Measurements from ENCODE around the gene CARD11.
"Not testable (repeated sequence)": the region's sequence is repeated elsewhere in the genome, so short reads cannot be mapped to it uniquely, and the experiment has no call there.

The CARD11 gene

DNA sequence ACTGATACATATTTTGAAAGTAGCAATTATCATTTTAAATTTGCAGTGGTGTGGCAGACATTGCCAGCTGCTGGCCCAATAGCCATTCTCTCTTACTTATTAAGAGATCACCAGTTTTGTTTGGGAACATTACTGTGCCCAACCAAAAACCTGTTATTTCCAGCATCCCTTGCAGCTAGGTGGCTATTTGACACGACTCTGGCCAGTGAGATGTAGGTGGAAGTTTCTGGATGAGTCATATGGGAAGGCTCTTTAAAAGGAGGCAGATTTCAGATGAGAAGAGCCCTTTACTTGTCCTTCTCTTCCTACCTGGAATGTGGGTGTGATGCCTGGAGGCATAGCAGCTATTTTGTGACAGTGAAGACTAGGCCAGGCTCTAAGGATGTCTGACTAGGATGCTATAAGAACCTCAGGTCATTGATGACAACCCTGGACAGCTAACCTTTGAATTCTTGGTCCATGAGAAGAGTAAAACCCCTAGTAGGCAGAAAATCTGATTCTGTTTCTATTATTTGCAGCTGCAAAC lies 77.9 kb downstream of the CARD11 start:
- no peak for DNase-seq (ENCODE audit: extremely low read depth, low read depth)
- TF ChIP-seq, protein P1, sequence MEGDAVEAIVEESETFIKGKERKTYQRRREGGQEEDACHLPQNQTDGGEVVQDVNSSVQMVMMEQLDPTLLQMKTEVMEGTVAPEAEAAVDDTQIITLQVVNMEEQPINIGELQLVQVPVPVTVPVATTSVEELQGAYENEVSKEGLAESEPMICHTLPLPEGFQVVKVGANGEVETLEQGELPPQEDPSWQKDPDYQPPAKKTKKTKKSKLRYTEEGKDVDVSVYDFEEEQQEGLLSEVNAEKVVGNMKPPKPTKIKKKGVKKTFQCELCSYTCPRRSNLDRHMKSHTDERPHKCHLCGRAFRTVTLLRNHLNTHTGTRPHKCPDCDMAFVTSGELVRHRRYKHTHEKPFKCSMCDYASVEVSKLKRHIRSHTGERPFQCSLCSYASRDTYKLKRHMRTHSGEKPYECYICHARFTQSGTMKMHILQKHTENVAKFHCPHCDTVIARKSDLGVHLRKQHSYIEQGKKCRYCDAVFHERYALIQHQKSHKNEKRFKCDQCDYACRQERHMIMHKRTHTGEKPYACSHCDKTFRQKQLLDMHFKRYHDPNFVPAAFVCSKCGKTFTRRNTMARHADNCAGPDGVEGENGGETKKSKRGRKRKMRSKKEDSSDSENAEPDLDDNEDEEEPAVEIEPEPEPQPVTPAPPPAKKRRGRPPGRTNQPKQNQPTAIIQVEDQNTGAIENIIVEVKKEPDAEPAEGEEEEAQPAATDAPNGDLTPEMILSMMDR (IDR thresholded peaks at IDR 0.05; ENCODE audit: low read depth, low read length) = no peak

DNA sequence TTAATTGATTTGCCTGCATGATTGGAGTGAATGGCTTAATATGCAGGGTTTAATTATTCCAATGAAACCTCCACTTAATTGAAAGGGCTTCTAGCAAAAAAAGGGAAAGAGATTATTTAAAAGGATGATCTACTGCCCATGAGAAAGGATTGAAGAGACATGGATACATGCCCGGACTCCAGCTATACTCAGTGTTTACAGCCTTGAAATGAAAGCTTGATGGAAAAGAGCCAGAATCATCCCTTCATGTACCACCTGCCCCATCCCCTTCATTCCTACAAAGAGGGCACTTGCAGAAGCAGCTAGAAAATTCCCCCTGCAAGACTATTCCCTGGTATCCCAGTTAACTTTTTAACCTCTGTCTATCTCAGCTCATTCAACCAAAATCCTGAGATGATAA lies 78.4 kb downstream of the CARD11 start:
- TF ChIP-seq, protein P1 (IDR thresholded peaks at IDR 0.05; ENCODE audit: low read depth, low read length) = no peak
- no peak for DNase-seq (ENCODE audit: extremely low read depth, low read depth)

DNA sequence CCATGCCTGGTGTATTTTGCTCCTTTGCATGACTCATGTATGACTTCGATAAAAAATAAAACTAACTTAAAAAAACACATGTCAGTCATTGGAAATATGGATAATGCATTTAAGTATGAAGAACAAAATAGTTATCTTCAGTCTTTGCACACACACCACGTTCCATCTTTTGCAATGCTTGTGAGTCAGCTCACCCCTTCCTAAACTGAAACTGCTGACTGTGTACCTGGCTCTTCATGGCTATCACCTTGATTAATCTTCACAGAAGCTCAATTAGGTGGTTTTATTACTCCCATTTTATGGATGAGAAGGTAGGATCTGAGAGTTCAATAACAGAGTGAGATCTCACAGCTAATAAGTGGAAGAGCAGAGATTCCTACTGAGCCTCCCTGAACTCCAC lies 79.5 kb downstream of the CARD11 start:
- no peak for DNase-seq (ENCODE audit: extremely low read depth, low read depth)
- TF ChIP-seq, protein P1 (IDR thresholded peaks at IDR 0.05; ENCODE audit: low read depth, low read length) = no peak

DNA sequence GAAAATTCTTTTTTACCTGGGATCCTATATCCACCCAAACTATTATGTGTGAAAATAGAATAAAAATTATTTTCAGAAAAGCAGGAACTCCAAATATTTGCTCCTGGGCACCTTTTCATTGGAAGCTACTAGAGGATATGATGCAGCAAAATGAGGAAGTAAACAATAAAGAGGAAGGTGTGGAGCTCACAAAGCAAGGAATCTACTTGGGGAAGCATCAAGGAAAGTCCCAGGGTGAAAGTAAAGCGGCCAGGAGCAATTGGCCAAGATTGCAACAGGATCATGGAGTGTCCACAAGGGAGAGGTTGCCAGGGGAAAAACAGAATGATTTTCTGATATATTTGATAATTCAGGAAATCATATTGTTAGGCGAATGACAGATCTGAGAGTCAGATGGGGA lies 80.8 kb downstream of the CARD11 start:
- no peak for DNase-seq (ENCODE audit: extremely low read depth, low read depth)
- TF ChIP-seq, protein P1 (IDR thresholded peaks at IDR 0.05; ENCODE audit: low read depth, low read length) = no peak

DNA sequence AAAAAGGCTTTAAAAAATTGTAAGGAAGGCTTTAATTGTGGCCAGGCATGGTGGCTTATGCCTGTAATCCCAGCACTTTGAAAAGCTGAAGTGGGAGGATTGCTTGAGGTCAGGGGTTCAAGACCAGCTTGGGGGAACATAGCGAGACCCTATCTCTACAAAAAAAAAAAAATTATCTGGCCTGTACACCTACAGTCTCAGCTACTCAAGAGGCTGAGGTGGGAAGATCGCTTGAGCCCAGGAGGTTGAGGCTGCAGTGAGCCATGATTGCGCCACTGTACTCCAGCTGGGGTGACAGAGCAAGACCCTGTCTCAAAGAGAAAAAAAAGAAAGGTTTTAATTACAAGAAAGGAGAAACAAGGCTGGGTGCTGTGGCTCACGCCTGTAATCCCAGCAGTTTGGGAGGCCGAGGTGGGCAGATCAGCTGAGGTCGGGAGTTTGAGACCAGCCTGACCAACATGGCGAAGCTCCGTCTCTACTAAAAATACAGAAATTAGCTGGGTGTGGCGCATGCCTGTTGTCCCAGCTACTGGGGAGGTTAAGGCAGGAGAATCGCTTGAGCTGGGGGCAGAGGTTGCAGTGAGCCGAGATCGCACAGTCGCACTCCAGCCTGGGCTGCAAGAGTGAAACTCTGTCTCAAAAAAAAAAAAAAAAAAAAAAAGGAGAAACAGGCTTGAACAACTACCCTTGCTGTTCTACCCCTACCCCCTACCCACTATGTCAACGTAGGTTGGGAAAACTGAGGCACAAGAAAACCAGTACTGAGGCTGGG lies 83.7 kb downstream of the CARD11 start:
- no peak for DNase-seq (ENCODE audit: extremely low read depth, low read depth)
- TF ChIP-seq, protein P1 (IDR thresholded peaks at IDR 0.05; ENCODE audit: low read depth, low read length) = no peak

DNA sequence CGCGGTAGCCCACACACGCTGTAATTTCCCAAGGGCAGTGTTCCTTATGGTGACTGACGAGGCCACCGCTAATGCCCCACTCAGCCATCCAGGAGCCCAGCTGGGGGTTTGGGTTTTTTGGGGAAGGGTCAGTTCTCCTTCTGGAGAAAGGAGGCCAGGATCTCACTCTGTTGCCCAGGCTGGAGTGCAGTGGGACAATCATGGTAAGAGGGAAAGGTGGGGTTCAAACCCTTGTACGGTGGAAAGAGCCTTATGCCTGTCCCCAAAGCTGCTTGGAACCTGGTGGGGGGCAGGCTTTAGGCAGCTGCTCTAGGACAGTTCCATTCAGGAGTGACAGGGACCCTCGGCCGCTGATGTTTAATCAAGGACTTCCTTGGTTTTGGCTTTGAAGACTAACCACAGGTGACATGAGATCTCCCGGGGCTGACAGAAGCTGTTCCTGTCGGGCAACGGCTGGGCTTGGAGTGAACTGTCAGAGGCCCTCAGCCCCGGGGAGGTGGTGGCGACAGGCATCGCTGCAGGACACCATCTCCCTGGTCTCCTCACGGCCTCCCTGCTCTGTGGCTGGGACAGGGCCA lies 84.5 kb downstream of the CARD11 start:
- DNase-seq (ENCODE audit: extremely low read depth, low read depth) = no peak
- TF ChIP-seq, protein P1 (IDR thresholded peaks at IDR 0.05; ENCODE audit: low read depth, low read length) = no peak

DNA sequence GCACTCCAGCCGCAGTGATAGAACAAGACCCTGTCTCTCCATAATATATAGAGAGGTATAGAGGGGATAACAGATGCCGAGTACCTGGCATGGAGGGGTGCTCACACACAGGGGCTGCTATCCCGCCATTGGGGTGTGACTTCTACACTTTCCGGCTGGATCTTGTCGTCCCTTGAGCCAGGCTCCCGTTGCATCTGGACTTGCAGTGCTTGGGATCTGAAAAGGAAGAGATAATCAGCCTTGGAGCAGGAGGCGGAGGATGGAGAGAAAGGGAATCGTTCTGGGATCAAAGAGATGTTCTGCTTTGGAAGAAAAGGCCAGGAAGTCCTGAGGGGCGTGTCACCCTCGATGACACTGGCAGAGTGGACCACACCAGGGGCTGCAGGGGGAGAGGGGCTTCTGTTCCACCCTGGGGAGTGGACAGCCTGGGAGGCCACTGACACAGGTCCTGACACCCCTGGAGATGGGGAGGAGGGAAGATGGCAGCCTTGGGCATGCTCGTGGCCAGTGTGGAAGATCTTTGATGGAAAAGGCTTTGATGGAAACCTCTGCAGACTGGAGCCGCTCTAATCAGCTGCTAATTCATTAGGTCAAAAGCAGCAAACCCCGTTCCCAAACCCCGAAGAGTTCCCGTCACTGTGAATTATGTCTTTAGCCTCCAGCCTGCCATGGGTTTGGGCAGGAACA lies 85.1 kb downstream of the CARD11 start:
- no peak for DNase-seq (ENCODE audit: extremely low read depth, low read depth)
- TF ChIP-seq, protein P1 (IDR thresholded peaks at IDR 0.05; ENCODE audit: low read depth, low read length) = no peak

DNA sequence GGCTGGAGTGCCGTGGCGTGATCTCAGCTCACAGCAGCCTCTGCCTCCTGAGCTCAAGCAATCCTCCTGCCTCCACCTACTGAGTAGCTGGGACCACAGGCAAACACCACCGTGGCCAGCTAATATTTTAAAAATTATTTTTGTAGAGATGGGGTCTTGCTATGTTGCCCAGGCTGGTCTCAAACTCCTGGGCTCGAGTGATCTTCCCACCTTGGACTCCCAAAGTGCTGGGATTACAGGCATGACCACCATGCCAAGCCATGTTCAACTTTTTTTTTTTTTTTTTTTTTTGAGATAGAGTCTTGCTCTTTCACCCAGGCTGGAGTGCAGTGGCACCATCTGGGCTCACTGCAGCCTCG lies 86.3 kb downstream of the CARD11 start:
- not testable (repeated sequence) for DNase-seq (ENCODE audit: extremely low read depth, low read depth)

Data from AG09319 (cell line).